Erythroblast (primary cell): ENCODE data around the gene IL7R.

ENCODE experiments used
- GATA1 ChIP-seq: IDR thresholded peaks from 2 replicates; pipeline ENCODE4 v1.6.1; 2011; ENCODE audit warnings: low read depth, mild to moderate bottlenecking, control low read depth, low read length, moderate library complexity
- POLR2A ChIP-seq: IDR thresholded peaks from 2 replicates; pipeline ENCODE4 v1.6.1; 2011; ENCODE audit warnings: mild to moderate bottlenecking, low read length

GRCh38 chr5:35854248-35854647 is 2.4 kb upstream of the IL7R start:
- TF ChIP-seq POLR2A: no peak
- no peak for TF ChIP-seq GATA1
